Measurements from ENCODE around the gene BMERB1.

The BMERB1 gene

GRCh38 chr16:15618392-15618791 is 184.0 kb downstream of the BMERB1 start:
- Histone ChIP-seq H3K9ac (ENCODE audit: low read length) (no peak overlapping the region), H3K36me3 (ENCODE audit: control insufficient read depth, insufficient read depth, low read length) (peaks cover 84% of the 10 kb centered on the region), H3K4me3 (ENCODE audit: low read depth, low read length) (no peak overlapping the region), H3K27me3 (ENCODE audit: control insufficient read depth, insufficient read depth, low read length) (no peaks in the 10 kb centered on the region), H3K9me3 (ENCODE audit: control insufficient read depth, insufficient read depth, low read depth, low read length) (no peaks in the 10 kb centered on the region), H3K27ac (ENCODE audit: low read depth, low read length) (no peak overlapping the region), H3K4me1 (ENCODE audit: control insufficient read depth, insufficient read depth, low read length) (peaks cover 3% of the 10 kb centered on the region; the same call in 1 of the 2 replicates)

- H3K9ac ChIP-seq (ENCODE audit: low read length), result no peak overlapping the region
- H3K36me3 ChIP-seq (ENCODE audit: control insufficient read depth, insufficient read depth, low read length), result peaks cover 89% of the 10 kb centered on the region
- no peaks in the 10 kb centered on the region for H3K4me1 ChIP-seq (ENCODE audit: control insufficient read depth, insufficient read depth, low read length)
- no peaks in the 10 kb centered on the region for H3K9me3 ChIP-seq (ENCODE audit: control insufficient read depth, insufficient read depth, low read depth, low read length)
- no peak overlapping the region for H3K4me3 ChIP-seq (ENCODE audit: low read depth, low read length)
- no peaks in the 10 kb centered on the region for H3K27me3 ChIP-seq (ENCODE audit: control insufficient read depth, insufficient read depth, low read length)
- no peak overlapping the region for H3K27ac ChIP-seq (ENCODE audit: low read depth, low read length)
Measured at GRCh38 chr16:15620611-15621195, 186.3 kb downstream of the BMERB1 start.

GRCh38 chr16:15621456-15621855 is 187.1 kb downstream of the BMERB1 start:
- H3K9ac ChIP-seq (ENCODE audit: low read length), result no peak overlapping the region
- H3K27ac ChIP-seq (ENCODE audit: low read depth, low read length), result no peak overlapping the region
- H3K4me3 ChIP-seq (ENCODE audit: low read depth, low read length), result no peak overlapping the region
- H3K27me3 ChIP-seq (ENCODE audit: control insufficient read depth, insufficient read depth, low read length), result no peaks in the 10 kb centered on the region
- H3K4me1 ChIP-seq (ENCODE audit: control insufficient read depth, insufficient read depth, low read length), result no peaks in the 10 kb centered on the region
- H3K9me3 ChIP-seq (ENCODE audit: control insufficient read depth, insufficient read depth, low read depth, low read length), result no peaks in the 10 kb centered on the region
- peaks cover 84% of the 10 kb centered on the region for H3K36me3 ChIP-seq (ENCODE audit: control insufficient read depth, insufficient read depth, low read length)

GRCh38 chr16:15621889-15622288 is 187.5 kb downstream of the BMERB1 start:
- H3K4me1 ChIP-seq (ENCODE audit: control insufficient read depth, insufficient read depth, low read length), result no peaks in the 10 kb centered on the region
- H3K36me3 ChIP-seq (ENCODE audit: control insufficient read depth, insufficient read depth, low read length), result peaks cover 80% of the 10 kb centered on the region
- no peaks in the 10 kb centered on the region for H3K27me3 ChIP-seq (ENCODE audit: control insufficient read depth, insufficient read depth, low read length)
- no peak overlapping the region for H3K9ac ChIP-seq (ENCODE audit: low read length)
- no peak overlapping the region for H3K27ac ChIP-seq (ENCODE audit: low read depth, low read length)
- H3K4me3 ChIP-seq (ENCODE audit: low read depth, low read length), result no peak overlapping the region
- no peaks in the 10 kb centered on the region for H3K9me3 ChIP-seq (ENCODE audit: control insufficient read depth, insufficient read depth, low read depth, low read length)

- Histone ChIP-seq H3K9ac (ENCODE audit: low read length) (no peak overlapping the region), H3K36me3 (ENCODE audit: control insufficient read depth, insufficient read depth, low read length) (peaks cover 74% of the 10 kb centered on the region), H3K4me1 (ENCODE audit: control insufficient read depth, insufficient read depth, low read length) (no peaks in the 10 kb centered on the region), H3K9me3 (ENCODE audit: control insufficient read depth, insufficient read depth, low read depth, low read length) (no peaks in the 10 kb centered on the region), H3K27ac (ENCODE audit: low read depth, low read length) (no peak overlapping the region), H3K27me3 (ENCODE audit: control insufficient read depth, insufficient read depth, low read length) (no peaks in the 10 kb centered on the region), H3K4me3 (ENCODE audit: low read depth, low read length) (no peak overlapping the region)
Measured at GRCh38 chr16:15631730-15632409, 197.5 kb downstream of the BMERB1 start.

- H3K4me1 ChIP-seq (ENCODE audit: control insufficient read depth, insufficient read depth, low read length), result no peaks in the 10 kb centered on the region
- no peak overlapping the region for H3K9ac ChIP-seq (ENCODE audit: low read length)
- peaks cover 77% of the 10 kb centered on the region for H3K36me3 ChIP-seq (ENCODE audit: control insufficient read depth, insufficient read depth, low read length)
- no peaks in the 10 kb centered on the region for H3K9me3 ChIP-seq (ENCODE audit: control insufficient read depth, insufficient read depth, low read depth, low read length)
- H3K27ac ChIP-seq (ENCODE audit: low read depth, low read length), result no peak overlapping the region
- H3K4me3 ChIP-seq (ENCODE audit: low read depth, low read length), result no peak overlapping the region
- H3K27me3 ChIP-seq (ENCODE audit: control insufficient read depth, insufficient read depth, low read length), result no peaks in the 10 kb centered on the region
Measured at GRCh38 chr16:15635926-15636325, 201.5 kb downstream of the BMERB1 start.

GRCh38 chr16:15636392-15636873 is 202.0 kb downstream of the BMERB1 start:
- Histone ChIP-seq H3K27me3 (ENCODE audit: control insufficient read depth, insufficient read depth, low read length) (no peaks in the 10 kb centered on the region), H3K9me3 (ENCODE audit: control insufficient read depth, insufficient read depth, low read depth, low read length) (no peaks in the 10 kb centered on the region), H3K4me1 (ENCODE audit: control insufficient read depth, insufficient read depth, low read length) (no peaks in the 10 kb centered on the region), H3K27ac (ENCODE audit: low read depth, low read length) (no peak overlapping the region), H3K4me3 (ENCODE audit: low read depth, low read length) (no peak overlapping the region), H3K9ac (ENCODE audit: low read length) (no peak overlapping the region), H3K36me3 (ENCODE audit: control insufficient read depth, insufficient read depth, low read length) (peaks cover 74% of the 10 kb centered on the region)

All from HUES6 (cell line).